Activated T-cell treated with anti-CD3 and anti-CD28 coated beads, Interleukin-2, amount 50 U/mL, for 48 hours (primary cell): ENCODE measurements around the gene TSPAN1.
"Not testable (repeated sequence)": the region's sequence is repeated elsewhere in the genome, so short reads cannot be mapped to it uniquely, and the experiment has no call there.

Source experiments
- DNase-seq, 2 experiments: peaks; one replicate each; pipeline ENCODE4 v3.0.0-alpha.2; 2020

Gene TSPAN1

DNA sequence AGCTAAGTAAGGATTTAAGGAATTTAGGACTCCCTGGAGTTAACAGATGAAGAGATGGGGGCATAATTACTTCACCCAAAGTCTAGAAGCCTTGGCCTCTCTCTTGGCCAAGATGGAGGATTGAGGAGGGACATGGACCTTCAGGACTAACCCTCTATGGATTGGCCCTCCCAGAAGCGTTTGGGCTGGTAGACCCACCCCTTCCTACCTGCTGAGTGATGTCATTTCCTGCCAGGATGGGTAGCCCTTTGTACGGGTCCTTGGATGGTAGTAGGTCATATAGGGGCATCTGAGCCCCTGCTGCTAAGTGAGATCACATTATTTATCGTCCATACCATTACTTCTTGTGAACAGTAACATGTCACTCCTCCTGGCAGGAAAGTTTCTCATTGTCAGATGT is 45.9 kb downstream of the TSPAN1 start:
- no peak for DNase-seq

DNA sequence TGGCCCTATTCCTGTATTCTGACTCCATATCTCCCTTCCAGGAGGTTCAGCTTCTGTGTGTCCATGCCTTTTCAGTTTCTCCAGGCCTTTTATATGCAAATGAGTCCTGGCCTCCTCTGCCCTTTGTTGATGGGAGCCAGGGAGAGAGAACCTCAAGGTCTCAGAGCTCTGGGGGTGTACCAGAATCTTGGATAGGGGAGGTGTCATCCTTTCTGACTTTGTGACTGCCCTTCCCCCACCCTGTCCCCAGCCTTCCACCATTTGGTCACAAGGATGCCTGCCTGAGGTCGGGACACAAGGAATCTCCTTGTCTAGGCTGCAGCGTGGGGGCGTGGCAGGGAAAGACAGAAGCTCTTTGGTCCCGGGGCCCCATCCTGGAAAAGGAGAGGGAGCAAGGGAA is 46.9 kb downstream of the TSPAN1 start:
- DNase-seq: no peak

DNA sequence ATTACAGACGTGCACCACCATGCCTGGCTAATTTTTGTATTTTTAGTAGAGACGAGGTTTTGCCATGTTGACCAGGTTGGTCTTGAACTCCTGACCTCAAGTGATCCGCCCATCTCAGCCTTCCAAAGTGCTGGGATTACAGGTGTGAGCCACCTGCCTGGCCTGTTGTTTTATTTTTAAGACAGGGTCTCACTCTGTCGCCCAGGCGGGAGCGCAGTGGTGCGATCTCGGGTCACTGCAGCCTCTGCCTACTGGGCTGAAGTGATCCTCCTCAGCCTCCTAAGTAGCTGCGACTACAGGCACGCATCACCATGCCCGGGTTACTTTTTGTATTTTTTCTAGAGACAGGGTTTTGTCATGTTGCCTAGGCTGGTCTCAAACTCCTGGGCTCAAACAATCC is 48.2 kb downstream of the TSPAN1 start:
- not testable (repeated sequence) for DNase-seq

GRCh38 chr1:46223472-46223943 is 48.6 kb downstream of the TSPAN1 start:
- peak; percentile 64 to 73 for DNase-seq

DNA sequence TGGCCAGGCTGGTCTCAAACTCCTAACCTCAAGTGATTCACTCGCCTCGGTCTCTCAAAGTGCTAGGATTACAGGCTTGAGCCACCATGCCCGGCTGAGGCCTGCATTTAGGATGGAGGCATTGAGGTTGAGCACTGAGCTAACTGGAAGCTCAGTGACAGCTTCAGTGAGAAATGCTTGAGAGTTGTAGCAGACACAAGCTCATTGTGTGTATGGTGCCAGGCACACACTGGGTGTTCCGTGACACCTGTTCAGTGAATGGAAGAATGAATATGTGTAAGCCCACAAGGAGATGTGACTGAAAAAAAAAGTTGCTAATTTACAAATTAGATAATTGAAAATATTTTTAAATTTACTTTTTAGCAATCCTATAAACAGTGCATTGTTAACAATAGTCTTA is 50.1 kb downstream of the TSPAN1 start:
- no peak for DNase-seq

DNA sequence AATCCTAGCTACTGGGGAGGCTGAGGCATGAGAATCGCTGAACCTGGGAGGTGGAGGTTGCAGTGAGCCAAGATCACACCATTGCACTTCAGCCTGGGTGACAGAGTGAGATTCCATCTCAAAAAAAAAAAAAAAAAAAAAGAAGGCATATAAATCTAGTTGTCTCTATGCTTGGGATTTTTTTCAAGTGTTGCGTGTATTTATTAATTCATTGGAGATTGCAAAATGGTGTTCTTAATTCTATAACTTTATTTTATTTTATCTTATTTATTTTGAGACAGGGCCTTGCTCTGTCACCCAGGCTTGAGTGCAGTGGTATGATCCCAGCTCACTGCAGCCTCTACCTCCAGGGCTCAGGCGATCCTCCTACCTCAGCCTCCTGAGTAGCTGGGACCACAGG is 56.3 kb downstream of the TSPAN1 start:
- not testable (repeated sequence) for DNase-seq
